Measurements from ENCODE around the gene ARF4. TPM values are rescaled to one million over a fixed set of nuclear protein-coding genes. Genes with fewer than 3 reads are reported as not detected.

Gene ARF4
- total RNA-seq, 1 donor from 2014 or later = 97.0 TPM

- DNase-seq (ENCODE audit: low spot score) = no peak
- no peaks in the 10 kb centered on the region for H3K4me1 Mint-ChIP-seq (ENCODE audit: low read depth)
- H3K36me3 Mint-ChIP-seq (ENCODE audit: low read depth) = peaks cover 46% of the 10 kb centered on the region
- no peaks in the 10 kb centered on the region for H3K9me3 Mint-ChIP-seq
- no peak overlapping the region for H3K4me3 Mint-ChIP-seq
- intact Hi-C loops (cut with micrococcal nuclease) = no loop called here
- no peaks in the 10 kb centered on the region for H3K27me3 Mint-ChIP-seq (ENCODE audit: insufficient read depth)
- no peak overlapping the region for H3K27ac Mint-ChIP-seq
Measured at GRCh38 chr3:57572096-57572495, 25.0 kb downstream of the ARF4 start.

DNA sequence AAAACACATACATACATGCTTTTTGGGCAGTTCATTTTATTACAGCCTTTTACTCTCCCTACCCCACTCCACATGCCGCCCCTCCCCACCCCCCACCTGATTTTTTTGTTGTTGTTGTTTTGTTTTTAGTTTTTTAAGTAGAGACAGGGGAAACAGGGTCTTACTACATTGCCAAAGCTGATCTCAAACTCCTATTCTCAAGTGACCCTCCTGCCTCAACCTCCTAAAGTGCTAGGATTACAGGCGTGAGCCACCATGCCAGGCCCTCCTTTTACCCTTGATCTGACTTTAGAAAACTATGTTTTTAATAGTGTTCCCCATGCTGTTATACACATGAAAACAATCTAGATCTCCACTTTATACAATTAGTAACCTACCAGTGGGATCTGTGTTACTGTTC lies 26.3 kb downstream of the ARF4 start:
- no peak for DNase-seq (ENCODE audit: low spot score)
- Mint-ChIP-seq H3K4me1 (ENCODE audit: low read depth) (no peaks in the 10 kb centered on the region), H3K36me3 (ENCODE audit: low read depth) (peaks cover 42% of the 10 kb centered on the region)

DNA sequence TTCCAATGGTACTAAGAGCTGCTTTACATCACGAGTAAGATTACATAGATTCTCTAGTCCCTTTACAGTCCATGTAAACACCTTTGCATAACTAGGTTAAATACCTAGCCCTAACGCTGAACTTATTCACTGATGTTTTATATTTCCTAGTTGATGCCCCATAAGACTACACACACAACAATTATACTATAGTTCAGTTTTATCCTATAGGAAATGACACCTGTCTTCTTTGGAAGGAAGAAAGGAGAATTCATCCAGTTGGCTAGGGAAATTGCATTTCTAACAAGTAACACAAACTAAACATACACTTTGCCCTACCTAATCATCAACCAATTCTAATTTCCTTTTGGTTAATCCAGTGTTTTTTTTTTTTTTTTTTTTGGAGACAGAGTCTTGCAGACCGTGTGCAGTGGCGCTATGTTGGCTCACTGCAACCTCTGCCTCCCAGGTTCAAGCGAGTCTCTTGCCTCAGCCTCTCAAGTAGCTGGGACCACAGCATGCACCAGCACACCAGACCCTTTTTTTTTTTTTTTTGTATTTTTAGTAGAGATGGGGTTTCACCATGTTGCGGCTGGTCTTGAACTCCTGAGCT lies 27.2 kb downstream of the ARF4 start:
- DNase-seq (ENCODE audit: low spot score) = no peak
- H3K9me3 Mint-ChIP-seq = no peaks in the 10 kb centered on the region

More for the DNA sequence above, 26.3 kb downstream of the ARF4 start:
- intact Hi-C loops (cut with micrococcal nuclease) = no loop called here
- H3K4me3 Mint-ChIP-seq = no peak overlapping the region
- no peak overlapping the region for H3K27ac Mint-ChIP-seq
- no peaks in the 10 kb centered on the region for H3K9me3 Mint-ChIP-seq
- no peaks in the 10 kb centered on the region for H3K27me3 Mint-ChIP-seq (ENCODE audit: insufficient read depth)

DNA sequence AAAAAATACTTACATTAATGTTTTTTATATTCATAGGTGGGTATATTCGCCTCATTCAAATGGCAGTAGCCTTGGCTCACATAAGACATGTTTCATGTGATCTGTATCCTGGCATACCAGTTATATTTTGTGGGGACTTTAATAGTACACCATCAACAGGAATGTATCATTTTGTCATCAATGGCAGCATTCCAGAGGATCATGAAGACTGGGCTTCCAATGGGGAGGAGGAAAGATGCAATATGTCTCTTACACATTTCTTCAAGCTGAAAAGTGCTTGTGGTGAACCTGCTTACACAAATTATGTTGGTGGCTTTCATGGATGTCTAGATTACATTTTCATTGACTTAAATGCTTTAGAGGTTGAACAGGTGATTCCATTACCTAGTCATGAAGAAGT lies 37.6 kb downstream of the ARF4 start:
- Mint-ChIP-seq H3K27me3 (ENCODE audit: insufficient read depth) (no peaks in the 10 kb centered on the region), H3K4me3 (peak overlapping the region; percentile 67), H3K36me3 (ENCODE audit: low read depth) (peaks cover 36% of the 10 kb centered on the region), H3K9me3 (no peaks in the 10 kb centered on the region), H3K4me1 (ENCODE audit: low read depth) (peaks cover 55% of the 10 kb centered on the region), H3K27ac (no peak overlapping the region)
- no peak for DNase-seq (ENCODE audit: low spot score)
- intact Hi-C loops (cut with micrococcal nuclease) = loop anchor here (10.0 kb wide), 1 partner anchor 875 kb away; the partner anchor contains the start of gene TASOR

More for the DNA sequence above, 27.2 kb downstream of the ARF4 start:
- Mint-ChIP-seq H3K36me3 (ENCODE audit: low read depth) (peaks cover 34% of the 10 kb centered on the region), H3K4me3 (no peak overlapping the region), H3K27ac (no peak overlapping the region), H3K4me1 (ENCODE audit: low read depth) (no peaks in the 10 kb centered on the region), H3K27me3 (ENCODE audit: insufficient read depth) (no peaks in the 10 kb centered on the region)
- intact Hi-C loops (cut with micrococcal nuclease) = no loop called here

DNA sequence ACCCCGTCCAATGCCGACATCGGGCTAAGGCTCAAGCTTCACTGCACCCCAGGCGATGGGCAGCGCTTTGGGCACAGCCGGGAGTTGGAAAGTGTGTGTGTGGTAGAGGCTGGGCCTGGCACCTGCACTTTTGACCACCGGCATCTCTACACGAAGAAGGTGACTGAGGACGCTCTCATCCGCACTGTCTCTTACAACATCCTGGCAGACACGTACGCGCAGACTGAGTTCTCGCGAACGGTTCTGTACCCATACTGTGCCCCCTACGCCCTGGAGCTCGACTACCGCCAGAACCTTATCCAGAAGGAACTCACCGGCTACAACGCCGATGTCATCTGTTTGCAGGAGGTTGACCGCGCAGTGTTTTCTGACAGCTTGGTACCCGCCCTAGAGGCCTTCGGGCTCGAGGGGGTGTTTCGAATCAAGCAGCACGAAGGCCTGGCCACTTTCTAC lies 40.0 kb downstream of the ARF4 start:
- intact Hi-C loops (cut with micrococcal nuclease) = loop anchor here (2.0 to 10.0 kb wide), 2 partner anchors 328 to 872 kb away; partner anchors contain the start of gene TASOR
- DNase-seq (ENCODE audit: low spot score) = peak; percentile 27
- H3K4me1 Mint-ChIP-seq (ENCODE audit: low read depth) = peaks cover 51% of the 10 kb centered on the region
- H3K27ac Mint-ChIP-seq = peak overlapping the region; percentile 100
- peak overlapping the region; percentile 100 for H3K4me3 Mint-ChIP-seq
- no peaks in the 10 kb centered on the region for H3K27me3 Mint-ChIP-seq (ENCODE audit: insufficient read depth)
- H3K36me3 Mint-ChIP-seq (ENCODE audit: low read depth) = peaks cover 28% of the 10 kb centered on the region
- H3K9me3 Mint-ChIP-seq = no peaks in the 10 kb centered on the region

DNA sequence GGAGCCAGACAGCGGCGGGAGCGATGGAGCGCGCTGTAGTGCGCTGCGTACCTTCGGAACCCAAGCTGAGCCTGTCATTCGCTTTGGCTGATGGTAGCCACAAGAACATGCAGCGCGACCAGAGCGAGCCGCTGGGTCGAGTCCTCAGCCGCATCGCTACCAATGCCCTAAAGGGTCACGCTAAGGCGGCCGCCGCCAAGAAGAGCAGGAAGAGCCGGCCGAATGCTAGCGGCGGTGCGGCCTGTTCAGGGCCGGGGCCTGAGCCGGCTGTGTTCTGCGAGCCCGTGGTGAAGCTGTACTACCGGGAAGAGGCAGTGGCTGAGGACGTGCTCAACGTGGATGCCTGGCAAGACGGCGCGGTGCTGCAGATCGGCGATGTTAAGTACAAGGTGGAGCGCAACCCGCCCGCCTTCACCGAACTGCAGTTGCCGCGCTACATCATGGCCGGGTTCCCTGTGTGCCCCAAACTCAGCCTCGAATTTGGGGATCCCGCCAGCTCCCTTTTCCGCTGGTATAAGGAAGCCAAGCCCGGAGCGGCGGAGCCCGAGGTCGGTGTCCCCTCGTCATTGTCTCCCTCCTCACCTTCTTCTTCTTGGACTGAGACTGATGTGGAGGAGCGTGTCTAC lies 40.6 kb downstream of the ARF4 start:
- Mint-ChIP-seq H3K4me3 (peak overlapping the region; percentile 100), H3K36me3 (ENCODE audit: low read depth) (peaks cover 28% of the 10 kb centered on the region), H3K27me3 (ENCODE audit: insufficient read depth) (no peaks in the 10 kb centered on the region), H3K9me3 (no peaks in the 10 kb centered on the region), H3K27ac (peak overlapping the region; percentile 100), H3K4me1 (ENCODE audit: low read depth) (peaks cover 51% of the 10 kb centered on the region)
- DNase-seq (ENCODE audit: low spot score) = peak; percentile 17
- intact Hi-C loops (cut with micrococcal nuclease) = loop anchor here (1.0 to 10.0 kb wide), 7 partner anchors 41 to 999 kb away; partner anchors contain the start of genes ARF4, CCDC66, SLMAP and TASOR

DNA sequence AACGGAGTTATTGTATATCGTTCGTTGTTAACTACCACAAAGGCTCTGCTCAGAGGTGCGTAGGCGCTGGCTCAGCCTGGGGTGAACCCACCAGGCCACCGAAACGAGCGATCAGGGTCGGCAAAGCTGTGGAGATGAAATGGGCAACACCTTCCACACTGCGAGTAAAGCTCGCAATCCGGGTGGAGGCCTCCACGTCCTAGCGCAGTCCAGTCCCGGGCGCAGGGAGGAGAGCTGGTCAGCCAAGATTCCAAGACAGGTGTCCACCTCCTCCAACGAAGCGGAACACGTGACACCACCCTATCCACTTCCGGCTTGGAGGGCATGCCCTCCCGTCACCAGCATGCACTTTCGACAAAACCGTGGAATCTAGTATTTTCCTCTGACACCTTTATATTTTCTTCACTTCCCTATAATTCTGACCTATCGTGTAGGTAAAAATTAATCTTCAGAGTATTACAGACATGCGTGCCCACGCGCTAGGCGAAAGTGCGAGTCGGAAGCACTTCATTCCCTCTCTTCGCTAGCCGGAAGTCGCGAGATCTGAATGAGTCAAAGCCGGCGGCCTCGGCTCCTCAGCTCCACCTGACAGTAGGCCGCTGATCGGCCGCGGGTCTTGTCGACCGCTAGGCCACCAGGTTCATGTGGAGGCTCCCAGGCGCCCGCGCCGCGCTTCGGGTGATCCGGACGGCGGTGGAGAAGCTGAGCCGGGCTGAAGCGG lies 41.2 kb downstream of the ARF4 start, which contains the start of gene PDE12:
Gene PDE12 (plus strand): TSS at position 537 of the 721 bp plus-strand sequence. CDS start 106 bp downstream, at position 643.
- Mint-ChIP-seq H3K27ac (peak within 1 kb of the TSS; percentile 100), H3K36me3 (ENCODE audit: low read depth) (peaks cover 28% of the 10 kb centered on the region), H3K27me3 (ENCODE audit: insufficient read depth) (no peaks in the 10 kb centered on the region), H3K9me3 (no peaks in the 10 kb centered on the region), H3K4me3 (peak within 1 kb of the TSS; percentile 100), H3K4me1 (ENCODE audit: low read depth) (peaks cover 47% of the 10 kb centered on the region)
- intact Hi-C loops (cut with micrococcal nuclease) = loop anchor here (1.0 to 10.0 kb wide), 7 partner anchors 41 to 999 kb away; partner anchors contain the start of genes ARF4, CCDC66, SLMAP and TASOR
- DNase-seq (ENCODE audit: low spot score) = peak; percentile 78

- intact Hi-C loops (cut with micrococcal nuclease) = loop anchor here (10.0 kb wide), 1 partner anchor 871 kb away; the partner anchor contains the start of gene TASOR
- peaks cover 24% of the 10 kb centered on the region for H3K36me3 Mint-ChIP-seq (ENCODE audit: low read depth)
- peak overlapping the region; percentile 100 for H3K4me3 Mint-ChIP-seq
- no peaks in the 10 kb centered on the region for H3K9me3 Mint-ChIP-seq
- peaks cover 41% of the 10 kb centered on the region for H3K4me1 Mint-ChIP-seq (ENCODE audit: low read depth)
- H3K27me3 Mint-ChIP-seq (ENCODE audit: insufficient read depth) = no peaks in the 10 kb centered on the region
- H3K27ac Mint-ChIP-seq = peak overlapping the region; percentile 100
- DNase-seq (ENCODE audit: low spot score) = no peak
Measured at GRCh38 chr3:57555306-57555705, 41.8 kb downstream of the ARF4 start.

- Mint-ChIP-seq H3K4me1 (ENCODE audit: low read depth) (peaks cover 10% of the 10 kb centered on the region), H3K9me3 (no peaks in the 10 kb centered on the region), H3K27me3 (ENCODE audit: insufficient read depth) (peaks cover 8% of the 10 kb centered on the region), H3K36me3 (ENCODE audit: low read depth) (no peaks in the 10 kb centered on the region), H3K27ac (no peak overlapping the region), H3K4me3 (no peak overlapping the region)
- no peak for DNase-seq (ENCODE audit: low spot score)
- intact Hi-C loops (cut with micrococcal nuclease) = no loop called here
Measured at GRCh38 chr3:57546616-57547015, 50.5 kb downstream of the ARF4 start.

GRCh38 chr3:57545636-57546268 lies 51.4 kb downstream of the ARF4 start:
- peaks cover 10% of the 10 kb centered on the region for H3K4me1 Mint-ChIP-seq (ENCODE audit: low read depth)
- no peaks in the 10 kb centered on the region for H3K9me3 Mint-ChIP-seq
- H3K36me3 Mint-ChIP-seq (ENCODE audit: low read depth) = no peaks in the 10 kb centered on the region
- intact Hi-C loops (cut with micrococcal nuclease) = no loop called here
- no peak for DNase-seq (ENCODE audit: low spot score)
- H3K4me3 Mint-ChIP-seq = no peak overlapping the region
- peaks cover 8% of the 10 kb centered on the region for H3K27me3 Mint-ChIP-seq (ENCODE audit: insufficient read depth)
- H3K27ac Mint-ChIP-seq = no peak overlapping the region

- H3K36me3 Mint-ChIP-seq (ENCODE audit: low read depth) = no peaks in the 10 kb centered on the region
- H3K27ac Mint-ChIP-seq = no peak within 1 kb of the TSS
- H3K27me3 Mint-ChIP-seq (ENCODE audit: insufficient read depth) = peaks cover 13% of the 10 kb centered on the region
- intact Hi-C loops (cut with micrococcal nuclease) = no loop called here
- DNase-seq (ENCODE audit: low spot score) = no peak
- H3K4me1 Mint-ChIP-seq (ENCODE audit: low read depth) = peaks cover 10% of the 10 kb centered on the region
- no peak within 1 kb of the TSS for H3K4me3 Mint-ChIP-seq
- no peaks in the 10 kb centered on the region for H3K9me3 Mint-ChIP-seq
Measured at GRCh38 chr3:57544181-57545125, 52.7 kb downstream of the ARF4 start, which contains the start of gene DNAH12. Gene DNAH12, minus strand, starts transcription at chr3:57544344. Its CDS starts 1,474 bp downstream, at chr3:57542870.

Measured in activated T-helper 1 cell treated with anti-CD3 and anti-CD28 coated beads, Interleukin-12 subunit alpha, Interleukin-12 subunit beta, Interleukin-2, Interleukin-4 antibody, amounts not matched to agents 30 ng/mL and 10 ng/mL and 1 ng/mL, durations not matched to agents 14 hours and 24 hours and 36 hours (primary cell).